ENCODE measurements around the gene NUP42. TPM values are rescaled to one million over a fixed set of nuclear protein-coding genes. Genes with fewer than 3 reads are reported as not detected.

Gene NUP42
- total RNA-seq, 1 donor: 34.5 TPM

- H3K4me3 ChIP-seq (ENCODE audit: low read depth, low read length): no peak overlapping the region
- no peak for TF ChIP-seq CTCF (IDR thresholded peaks at IDR 0.05; ENCODE audit: insufficient read depth, low read depth, low read length)
- no peak for DNase-seq (ENCODE audit: low read depth)
These were observed 28.7 kb downstream of the NUP42 start for GRCh38 chr7:23210506-23210905.

GRCh38 chr7:23211589-23211988, 29.7 kb downstream of the NUP42 start:
- no peak for TF ChIP-seq CTCF (IDR thresholded peaks at IDR 0.05; ENCODE audit: insufficient read depth, low read depth, low read length)
- no peak for DNase-seq (ENCODE audit: low read depth)
- no peak overlapping the region for H3K4me3 ChIP-seq (ENCODE audit: low read depth, low read length)

GRCh38 chr7:23212395-23212794, 30.5 kb downstream of the NUP42 start:
- no peak overlapping the region for H3K4me3 ChIP-seq (ENCODE audit: low read depth, low read length)
- TF ChIP-seq CTCF (IDR thresholded peaks at IDR 0.05; ENCODE audit: insufficient read depth, low read depth, low read length): no peak
- DNase-seq (ENCODE audit: low read depth): no peak

- no peak for TF ChIP-seq CTCF (IDR thresholded peaks at IDR 0.05; ENCODE audit: insufficient read depth, low read depth, low read length)
- H3K4me3 ChIP-seq (ENCODE audit: low read depth, low read length): no peak overlapping the region
- DNase-seq (ENCODE audit: low read depth): no peak
These were observed 31.0 kb downstream of the NUP42 start for GRCh38 chr7:23212841-23213240.

- DNase-seq (ENCODE audit: low read depth): no peak
- H3K4me3 ChIP-seq (ENCODE audit: low read depth, low read length): no peak overlapping the region
- no peak for TF ChIP-seq CTCF (IDR thresholded peaks at IDR 0.05; ENCODE audit: insufficient read depth, low read depth, low read length)
These were observed 31.9 kb downstream of the NUP42 start for GRCh38 chr7:23213755-23214154.

GRCh38 chr7:23214423-23214822, 32.6 kb downstream of the NUP42 start:
- no peak overlapping the region for H3K4me3 ChIP-seq (ENCODE audit: low read depth, low read length)
- no peak for TF ChIP-seq CTCF (IDR thresholded peaks at IDR 0.05; ENCODE audit: insufficient read depth, low read depth, low read length)
- DNase-seq (ENCODE audit: low read depth): no peak

GRCh38 chr7:23214938-23215337, 33.1 kb downstream of the NUP42 start:
- H3K4me3 ChIP-seq (ENCODE audit: low read depth, low read length): no peak overlapping the region
- TF ChIP-seq CTCF (IDR thresholded peaks at IDR 0.05; ENCODE audit: insufficient read depth, low read depth, low read length): no peak
- DNase-seq (ENCODE audit: low read depth): no peak
